A673 (cell line): ENCODE measurements around the gene CRACDL. TPM values are rescaled to one million over a fixed set of nuclear protein-coding genes. Genes with fewer than 3 reads are reported as not detected.

Source experiments
- BruUV-seq: library from RNA; stranded (reverse); fragments of 400-500 nt; replicated peaks from 2 replicates; lab custom pipeline; 2021; lab: Mats Ljungman, UMichigan
- CTCF ChIA-PET: fragments of 300-600 bp; sonication (Branson Sonifier 250); formaldehyde crosslinking; loops from one replicate; lab custom pipeline; 2022; ENCODE audit warnings: antibody characterized with exemption; lab: Charles Lee
- POLR2A ChIA-PET: fragments of 300-600 bp; sonication (Branson Sonifier 250); formaldehyde crosslinking; loops from one replicate; lab custom pipeline; 2022; ENCODE audit warnings: antibody characterized with exemption; ENCODE audit not compliant: low non-redundant PET; lab: Charles Lee
- DNase-seq: peaks from one replicate; pipeline ENCODE4 v3.0.0-alpha.2; 2015; ENCODE audit warnings: low spot score
- H3K27ac ChIP-seq: fragments of 200-600 bp; sonication (generic); 2 replicates; pipeline ENCODE4 v1.5.1; 2016; ENCODE audit warnings: mixed run types, low read depth, mild to moderate bottlenecking, mixed read lengths, antibody characterized with exemption, low read length; ENCODE audit not compliant: poor library complexity, severe bottlenecking
- H3K27me3 ChIP-seq: fragments of 200-600 bp; sonication (generic); replicated peaks from 2 replicates; pipeline ENCODE4 v1.6.1; 2017; ENCODE audit warnings: mixed run types, low read depth, mild to moderate bottlenecking, mixed read lengths, antibody characterized with exemption, low read length; ENCODE audit not compliant: insufficient read depth, poor library complexity
- H3K36me3 ChIP-seq: fragments of 200-600 bp; sonication (generic); 2 replicates; pipeline ENCODE4 v1.6.1; 2016; ENCODE audit warnings: mixed run types, mild to moderate bottlenecking, mixed read lengths, antibody characterized with exemption, low read length; ENCODE audit not compliant: insufficient read depth, poor library complexity, severe bottlenecking
- H3K4me1 ChIP-seq: fragments of 200-600 bp; sonication (generic); 2 replicates; pipeline ENCODE4 v1.6.1; 2017; ENCODE audit warnings: mixed run types, mild to moderate bottlenecking, mixed read lengths, antibody characterized with exemption, low read length; ENCODE audit not compliant: insufficient read depth, poor library complexity, severe bottlenecking
- H3K4me3 ChIP-seq: fragments of 200-600 bp; sonication (generic); 2 replicates; pipeline ENCODE4 v1.5.1; 2016; ENCODE audit warnings: low read depth, mixed run types, mild to moderate bottlenecking, mixed read lengths, low read length; ENCODE audit not compliant: poor library complexity, severe bottlenecking
- H3K9me3 ChIP-seq: fragments of 200-600 bp; sonication (generic); 2 replicates; pipeline ENCODE4 v1.6.1; 2016; ENCODE audit warnings: mixed run types, low read depth, mild to moderate bottlenecking, mixed read lengths, antibody characterized with exemption, low read length; ENCODE audit not compliant: poor library complexity, severe bottlenecking
- CTCF ChIP-seq: fragments of 300-800, 200-600 bp; sonication (generic); conservative IDR thresholded peaks from 2 replicates; pipeline ENCODE4 v1.5.1; 2017; ENCODE audit warnings: low read depth, mild to moderate bottlenecking, antibody characterized with exemption, low read length, moderate library complexity, mixed read lengths
- EZH2 ChIP-seq: fragments of 200-600 bp; sonication (generic); IDR thresholded peaks from 2 replicates; pipeline ENCODE4 v1.6.1; 2017; ENCODE audit warnings: borderline replicate concordance, low read depth, mild to moderate bottlenecking, mixed read lengths, antibody characterized with exemption, low read length; ENCODE audit not compliant: poor library complexity, severe bottlenecking
- intact Hi-C: fragments of 100-400 bp; cut with micrococcal nuclease; formaldehyde crosslinking; loops from one replicate; pipeline ENCODE4 v1.10.0; 2022; ENCODE audit not compliant: unreplicated experiment
- total RNA-seq: library from RNA; stranded (reverse); gene quantifications from 2 replicates; pipeline ENCODE4 v1.2.3, GENCODE V29; 2021

The CRACDL gene
- total RNA-seq, 1 experiment from 2014 or later: not detected

GRCh38 chr2:98793897-98794830 is 141.9 kb downstream of the CRACDL start:
- H3K4me1 ChIP-seq: no peaks in the 10 kb centered on the region
- TF ChIP-seq CTCF (no peak), EZH2 (no peak)
- no TSS peak for BruUV-seq
- ChIA-PET CTCF (no interaction called here), POLR2A (no interaction called here)
- DNase-seq: no peak
- no peaks in the 10 kb centered on the region for H3K9me3 ChIP-seq
- H3K27me3 ChIP-seq: no peaks in the 10 kb centered on the region
- no peak overlapping the region for H3K4me3 ChIP-seq
- intact Hi-C loops: no loop called here
- H3K36me3 ChIP-seq: no peaks in the 10 kb centered on the region
- no peak overlapping the region for H3K27ac ChIP-seq

- intact Hi-C loops: no loop called here
- TF ChIP-seq CTCF (no peak), EZH2 (no peak)
- ChIA-PET CTCF (no interaction called here), POLR2A (no interaction called here)
- Histone ChIP-seq H3K4me1 (no peaks in the 10 kb centered on the region), H3K27me3 (no peaks in the 10 kb centered on the region), H3K9me3 (no peaks in the 10 kb centered on the region), H3K36me3 (no peaks in the 10 kb centered on the region), H3K4me3 (no peak overlapping the region), H3K27ac (no peak overlapping the region)
- DNase-seq: no peak
- BruUV-seq: no TSS peak
These were observed 142.8 kb downstream of the CRACDL start for GRCh38 chr2:98793275-98793674.

- no peak for DNase-seq
- POLR2A ChIA-PET: no interaction called here
- CTCF ChIA-PET: no interaction called here
- intact Hi-C loops: no loop called here
- Histone ChIP-seq H3K4me3 (no peak overlapping the region), H3K27ac (no peak overlapping the region), H3K27me3 (no peaks in the 10 kb centered on the region), H3K36me3 (no peaks in the 10 kb centered on the region), H3K4me1 (no peaks in the 10 kb centered on the region), H3K9me3 (no peaks in the 10 kb centered on the region)
- TF ChIP-seq CTCF: no peak
- BruUV-seq: no TSS peak
These were observed 145.8 kb downstream of the CRACDL start for GRCh38 chr2:98790221-98790620.
